SK-N-SH (cell line): ENCODE measurements around the gene ERC2. TPM values are rescaled to one million over a fixed set of nuclear protein-coding genes. Genes with fewer than 3 reads are reported as not detected.
"Not testable (repeated sequence)": the region's sequence is repeated elsewhere in the genome, so short reads cannot be mapped to it uniquely, and the experiment has no call there.

Experiments
- CTCF ChIA-PET: fragments of 300-600, 350-600 bp; formaldehyde crosslinking; extraction: SDS; loops from one replicate; lab custom pipeline; 2021; lab: Yijun Ruan, JAX
- POLR2A ChIA-PET: fragments of 350-600 bp; sonication (Branson Sonifier 250); formaldehyde crosslinking; extraction: SDS; loops from one replicate; lab custom pipeline; 2020; ENCODE audit warnings: antibody characterized with exemption, inconsistent platforms; lab: Yijun Ruan, JAX
- DNase-seq: peaks from one replicate; pipeline ENCODE4 v3.0.0; 2012
- H2AFZ ChIP-seq: fragments of 200-600 bp; sonication (generic); 2 replicates; pipeline ENCODE4 v1.8.1; 2016; ENCODE audit warnings: antibody characterized with exemption, mild to moderate bottlenecking, low read depth
- H3F3A ChIP-seq: fragments of 200-600 bp; sonication (generic); replicated peaks from 2 replicates; pipeline ENCODE3; 2016; ENCODE audit warnings: antibody characterized with exemption, mild to moderate bottlenecking; ENCODE audit not compliant: insufficient read depth
- H3K27ac ChIP-seq, 2 experiments: fragments of 200-500 bp in 1 of 2; fragments of 200-600 bp in 1 of 2; sonication (Bioruptor generic) in 1 of 2; sonication (generic), shearing (Covaris generic) in 1 of 2; 2 replicates each; pipeline versions ENCODE4 v1.5.1 to v1.6.1; 2014 to 2016; ENCODE audit warnings: low read depth in 2 of 2, inconsistent platforms in 1 of 2, low read length in 1 of 2, mild to moderate bottlenecking in 1 of 2, mixed read lengths in 1 of 2
- H3K27me3 ChIP-seq: fragments of 200-600 bp; sonication (generic), shearing (Covaris generic); 2 replicates; pipeline ENCODE4 v1.6.1; 2016; ENCODE audit warnings: mixed run types; ENCODE audit not compliant: insufficient read depth
- H3K36me3 ChIP-seq, 2 experiments: fragments of 200-500 bp in 1 of 2; fragments of 200-600 bp in 1 of 2; sonication (Bioruptor generic) in 1 of 2; sonication (generic) in 1 of 2; replicated peaks in 1 of 2; 2 replicates each; pipeline versions ENCODE3 to v1.5.1; 2014 to 2016; ENCODE audit warnings: low read length in 1 of 2, mild to moderate bottlenecking in 1 of 2; ENCODE audit not compliant: insufficient read depth in 2 of 2, control insufficient read depth in 1 of 2
- H3K4me1 ChIP-seq, 2 experiments: fragments of 200-500 bp in 1 of 2; fragments of 200-600 bp in 1 of 2; sonication (Bioruptor generic) in 1 of 2; sonication (generic), shearing (Covaris generic) in 1 of 2; 2 replicates each; pipeline versions ENCODE4 v1.5.1 to v1.6.1; 2014 to 2016; ENCODE audit warnings: low read depth in 1 of 2, low read length in 1 of 2, mixed run types in 1 of 2; ENCODE audit not compliant: insufficient read depth in 2 of 2, control insufficient read depth in 1 of 2
- H3K4me2 ChIP-seq: fragments of 200-600 bp; sonication (generic), shearing (Covaris generic); 2 replicates; pipeline ENCODE4 v1.6.1; 2017; ENCODE audit warnings: mixed run types
- H3K4me3 ChIP-seq, 2 experiments: fragments of 200-500 bp in 1 of 2; fragments of 200-600 bp in 1 of 2; sonication (Bioruptor generic) in 1 of 2; sonication (generic), shearing (Covaris generic) in 1 of 2; 2 replicates each; pipeline versions ENCODE4 v1.5.1 to v1.8.1; 2014 to 2016; ENCODE audit warnings: low read depth in 2 of 2, inconsistent platforms in 1 of 2, low read length in 1 of 2, mild to moderate bottlenecking in 1 of 2, mixed read lengths in 1 of 2, moderate library complexity in 1 of 2
- H3K79me2 ChIP-seq: fragments of 200-600 bp; sonication (generic); 2 replicates; pipeline ENCODE4 v1.8.1; 2017; ENCODE audit warnings: mild to moderate bottlenecking; ENCODE audit not compliant: insufficient read depth
- H3K9ac ChIP-seq: fragments of 200-600 bp; sonication (generic); 2 replicates; pipeline ENCODE4 v1.6.1; 2017; ENCODE audit warnings: mixed run types
- H3K9me2 ChIP-seq: fragments of 200-600 bp; sonication (generic); 2 replicates; pipeline ENCODE4 v1.6.1; 2017; ENCODE audit warnings: mixed run types
- H3K9me3 ChIP-seq: fragments of 200-600 bp; sonication (generic); 2 replicates; pipeline ENCODE4 v1.6.1; 2017; ENCODE audit warnings: mixed run types, mild to moderate bottlenecking, moderate library complexity
- H4K20me1 ChIP-seq: fragments of 200-600 bp; sonication (generic); 2 replicates; pipeline ENCODE4 v1.6.1; 2017; ENCODE audit warnings: mild to moderate bottlenecking, mixed run types; ENCODE audit not compliant: insufficient read depth
- GABPA ChIP-seq: IDR thresholded peaks from 2 replicates; pipeline ENCODE4 v1.4.0; 2012; ENCODE audit warnings: low read depth, mild to moderate bottlenecking
- IRF3 ChIP-seq: fragments of 150-350 bp; IDR thresholded peaks from 2 replicates; pipeline ENCODE4 v1.6.1; 2016; ENCODE audit warnings: mild to moderate bottlenecking, low read depth, low read length
- JUND ChIP-seq: IDR thresholded peaks from 2 replicates; pipeline ENCODE4 v1.4.0; 2012
- MAX ChIP-seq: IDR thresholded peaks from 2 replicates; pipeline ENCODE4 v1.4.0; 2012; ENCODE audit warnings: low read depth
- RXRA ChIP-seq: IDR thresholded peaks from 2 replicates; pipeline ENCODE4 v1.4.0; 2012; ENCODE audit warnings: low read depth, mild to moderate bottlenecking, borderline replicate concordance
- TEAD4 ChIP-seq: IDR thresholded peaks from 2 replicates; pipeline ENCODE4 v1.4.0; 2012; ENCODE audit warnings: mild to moderate bottlenecking, borderline replicate concordance; ENCODE audit not compliant: insufficient read depth
- WGBS: methylation state at CpG from one replicate; pipeline ENCODE4 v1.1.6; 2017; ENCODE audit warnings: low lambda C conversion rate; 5-methylcytosine and 5-hydroxymethylcytosine counted together
- polyA plus RNA-seq, 3 experiments: library from polyadenylated mRNA; depleted of rRNA; stranded (reverse); fragments of >200 nt; gene quantifications; 2 replicates each; pipeline ENCODE4 v1.2.3, GENCODE V29; 2012
- TF ChIP-seq, protein P1 (sequence below): IDR thresholded peaks from 2 replicates; pipeline ENCODE4; 2012
- TF ChIP-seq, protein P2 (sequence below): fragments of 200-600 bp; sonication (generic); IDR thresholded peaks from 2 replicates; pipeline ENCODE4 v1.6.1; 2017; ENCODE audit warnings: antibody characterized with exemption, mild to moderate bottlenecking, moderate library complexity

Gene ERC2
- polyA plus RNA-seq, 1 of the 3 experiments (the other 2 are of a cell fraction) = 1.6 TPM

- no peak overlapping the region for H3K4me2 ChIP-seq
- H3K9me3 ChIP-seq = peaks cover 8% of the 10 kb centered on the region; the same call in 1 of the 2 replicates
- no peak overlapping the region for H3K9ac ChIP-seq
- no peak overlapping the region for H2AFZ ChIP-seq
- TF ChIP-seq MAX = no peak
- TF ChIP-seq GABPA = no peak
- TF ChIP-seq TEAD4 = no peak
- TF ChIP-seq IRF3 = no peak
- TF ChIP-seq, protein P1, sequence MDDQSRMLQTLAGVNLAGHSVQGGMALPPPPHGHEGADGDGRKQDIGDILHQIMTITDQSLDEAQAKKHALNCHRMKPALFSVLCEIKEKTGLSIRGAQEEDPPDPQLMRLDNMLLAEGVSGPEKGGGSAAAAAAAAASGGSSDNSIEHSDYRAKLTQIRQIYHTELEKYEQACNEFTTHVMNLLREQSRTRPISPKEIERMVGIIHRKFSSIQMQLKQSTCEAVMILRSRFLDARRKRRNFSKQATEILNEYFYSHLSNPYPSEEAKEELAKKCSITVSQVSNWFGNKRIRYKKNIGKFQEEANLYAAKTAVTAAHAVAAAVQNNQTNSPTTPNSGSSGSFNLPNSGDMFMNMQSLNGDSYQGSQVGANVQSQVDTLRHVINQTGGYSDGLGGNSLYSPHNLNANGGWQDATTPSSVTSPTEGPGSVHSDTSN = no peak
- TF ChIP-seq RXRA = no peak
- TF ChIP-seq, protein P2, sequence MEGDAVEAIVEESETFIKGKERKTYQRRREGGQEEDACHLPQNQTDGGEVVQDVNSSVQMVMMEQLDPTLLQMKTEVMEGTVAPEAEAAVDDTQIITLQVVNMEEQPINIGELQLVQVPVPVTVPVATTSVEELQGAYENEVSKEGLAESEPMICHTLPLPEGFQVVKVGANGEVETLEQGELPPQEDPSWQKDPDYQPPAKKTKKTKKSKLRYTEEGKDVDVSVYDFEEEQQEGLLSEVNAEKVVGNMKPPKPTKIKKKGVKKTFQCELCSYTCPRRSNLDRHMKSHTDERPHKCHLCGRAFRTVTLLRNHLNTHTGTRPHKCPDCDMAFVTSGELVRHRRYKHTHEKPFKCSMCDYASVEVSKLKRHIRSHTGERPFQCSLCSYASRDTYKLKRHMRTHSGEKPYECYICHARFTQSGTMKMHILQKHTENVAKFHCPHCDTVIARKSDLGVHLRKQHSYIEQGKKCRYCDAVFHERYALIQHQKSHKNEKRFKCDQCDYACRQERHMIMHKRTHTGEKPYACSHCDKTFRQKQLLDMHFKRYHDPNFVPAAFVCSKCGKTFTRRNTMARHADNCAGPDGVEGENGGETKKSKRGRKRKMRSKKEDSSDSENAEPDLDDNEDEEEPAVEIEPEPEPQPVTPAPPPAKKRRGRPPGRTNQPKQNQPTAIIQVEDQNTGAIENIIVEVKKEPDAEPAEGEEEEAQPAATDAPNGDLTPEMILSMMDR = no peak
- no peak for TF ChIP-seq JUND
- H3K27ac ChIP-seq = no peak overlapping the region
- no peak overlapping the region for H3K4me3 ChIP-seq
- ChIA-PET POLR2A (no interaction called here), CTCF (interaction anchor here (1.0 to 1.9 kb wide), 4 partner anchors 8 to 547 kb away, joined by 3 to 15 read pairs (median 8); no protein-coding TSS in a partner anchor)
- no peaks in the 10 kb centered on the region for H3F3A ChIP-seq
- no peaks in the 10 kb centered on the region for H3K27me3 ChIP-seq
- H3K4me1 ChIP-seq = no peaks in the 10 kb centered on the region
- 76% methylated on average over 4 of the region's 4 CpGs for WGBS
- no peaks in the 10 kb centered on the region for H4K20me1 ChIP-seq
- DNase-seq = no peak
- H3K79me2 ChIP-seq = no peaks in the 10 kb centered on the region
- no peaks in the 10 kb centered on the region for H3K9me2 ChIP-seq
- H3K36me3 ChIP-seq = no peaks in the 10 kb centered on the region
These were observed 199.5 kb downstream of the ERC2 start for GRCh38 chr3:56268616-56269383.

- H3K9ac ChIP-seq, H3K9me2 ChIP-seq, H3K9me3 ChIP-seq, H2AFZ ChIP-seq, H3K4me1 ChIP-seq, H3K79me2 ChIP-seq, H3K27me3 ChIP-seq, H3K4me3 ChIP-seq, POLR2A ChIA-PET, H3K36me3 ChIP-seq, DNase-seq, H3K4me2 ChIP-seq, H4K20me1 ChIP-seq, H3F3A ChIP-seq, H3K27ac ChIP-seq: not testable (repeated sequence)
- 23% methylated on average over 2 of the region's 2 CpGs for WGBS
- CTCF ChIA-PET = interaction anchor here (1.9 to 5.0 kb wide), 2 partner anchors 10 to 42 kb away, joined by 9 to 47 read pairs; no protein-coding TSS in a partner anchor
These were observed 206.4 kb downstream of the ERC2 start for GRCh38 chr3:56261852-56262251.
